GM06990 (cell line): ENCODE results near the gene FLNA.

Experiments
- DNase-seq: peaks from one replicate; pipeline ENCODE4 v3.0.0-alpha.2; 2011; ENCODE audit not compliant: insufficient read length; ENCODE audit errors: extremely low read depth
- H3K27me3 ChIP-seq: replicated peaks from 2 replicates; pipeline ENCODE4 v1.6.0; 2011; ENCODE audit warnings: low read length; ENCODE audit not compliant: control insufficient read depth, insufficient read depth
- H3K36me3 ChIP-seq: 2 replicates; pipeline ENCODE4 v1.5.1; 2011; ENCODE audit warnings: low read length; ENCODE audit not compliant: control insufficient read depth, insufficient read depth
- H3K4me3 ChIP-seq: replicated peaks from 2 replicates; pipeline ENCODE4 v1.5.1; 2011; ENCODE audit warnings: low read depth, mild to moderate bottlenecking, control low read depth, low read length
- TF ChIP-seq, protein P1 (sequence below): IDR thresholded peaks from 2 replicates; pipeline ENCODE4 v1.5.1; 2011; ENCODE audit warnings: low read length, control low read depth, mild to moderate bottlenecking, inconsistent platforms; ENCODE audit not compliant: insufficient read depth, poor library complexity, severe bottlenecking

FLNA gene

GRCh38 chrX:154362085-154362742, 12.2 kb downstream of the FLNA start:
- no peak for DNase-seq
- TF ChIP-seq, protein P1, sequence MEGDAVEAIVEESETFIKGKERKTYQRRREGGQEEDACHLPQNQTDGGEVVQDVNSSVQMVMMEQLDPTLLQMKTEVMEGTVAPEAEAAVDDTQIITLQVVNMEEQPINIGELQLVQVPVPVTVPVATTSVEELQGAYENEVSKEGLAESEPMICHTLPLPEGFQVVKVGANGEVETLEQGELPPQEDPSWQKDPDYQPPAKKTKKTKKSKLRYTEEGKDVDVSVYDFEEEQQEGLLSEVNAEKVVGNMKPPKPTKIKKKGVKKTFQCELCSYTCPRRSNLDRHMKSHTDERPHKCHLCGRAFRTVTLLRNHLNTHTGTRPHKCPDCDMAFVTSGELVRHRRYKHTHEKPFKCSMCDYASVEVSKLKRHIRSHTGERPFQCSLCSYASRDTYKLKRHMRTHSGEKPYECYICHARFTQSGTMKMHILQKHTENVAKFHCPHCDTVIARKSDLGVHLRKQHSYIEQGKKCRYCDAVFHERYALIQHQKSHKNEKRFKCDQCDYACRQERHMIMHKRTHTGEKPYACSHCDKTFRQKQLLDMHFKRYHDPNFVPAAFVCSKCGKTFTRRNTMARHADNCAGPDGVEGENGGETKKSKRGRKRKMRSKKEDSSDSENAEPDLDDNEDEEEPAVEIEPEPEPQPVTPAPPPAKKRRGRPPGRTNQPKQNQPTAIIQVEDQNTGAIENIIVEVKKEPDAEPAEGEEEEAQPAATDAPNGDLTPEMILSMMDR, result no peak
- peaks cover 52% of the 10 kb centered on the region for H3K36me3 ChIP-seq
- no peak overlapping the region for H3K4me3 ChIP-seq
- H3K27me3 ChIP-seq, result no peaks in the 10 kb centered on the region

GRCh38 chrX:154360155-154360713, 14.2 kb downstream of the FLNA start:
- H3K36me3 ChIP-seq, result peaks cover 48% of the 10 kb centered on the region
- TF ChIP-seq, protein P1, result no peak
- H3K27me3 ChIP-seq, result no peaks in the 10 kb centered on the region
- no peak for DNase-seq
- no peak overlapping the region for H3K4me3 ChIP-seq

GRCh38 chrX:154359362-154360154, 14.9 kb downstream of the FLNA start:
- no peak for DNase-seq
- Histone ChIP-seq H3K4me3 (no peak overlapping the region), H3K27me3 (no peaks in the 10 kb centered on the region), H3K36me3 (peaks cover 46% of the 10 kb centered on the region)
- TF ChIP-seq, protein P1, result no peak

- peaks cover 42% of the 10 kb centered on the region for H3K36me3 ChIP-seq
- no peak overlapping the region for H3K4me3 ChIP-seq
- DNase-seq, result no peak
- TF ChIP-seq, protein P1, result no peak
- no peaks in the 10 kb centered on the region for H3K27me3 ChIP-seq
Observed at GRCh38 chrX:154358829-154359228, 15.6 kb downstream of the FLNA start.

- H3K4me3 ChIP-seq, result no peak overlapping the region
- peaks cover 45% of the 10 kb centered on the region for H3K36me3 ChIP-seq
- no peaks in the 10 kb centered on the region for H3K27me3 ChIP-seq
- TF ChIP-seq, protein P1, result no peak
- DNase-seq, result no peak
Observed at GRCh38 chrX:154358011-154358410, 16.4 kb downstream of the FLNA start.
